Progenitor cell of endocrine pancreas (in vitro differentiated cells): ENCODE results near the gene NEMF. TPM values are rescaled to one million over a fixed set of nuclear protein-coding genes. Genes with fewer than 3 reads are reported as not detected.
"Not testable (repeated sequence)": the region's sequence is repeated elsewhere in the genome, so short reads cannot be mapped to it uniquely, and the experiment has no call there.

Source experiments
- DNase-seq: peaks from one replicate; pipeline ENCODE4 v3.0.0; 2021; ENCODE audit warnings: low spot score; ENCODE audit not compliant: unreplicated experiment
- H3K27ac Mint-ChIP-seq: 2 replicates; pipeline ENCODE4 v1.8.0; 2021; ENCODE audit warnings: mild to moderate bottlenecking, moderate library complexity, mixed read lengths
- H3K27me3 Mint-ChIP-seq: 2 replicates; pipeline ENCODE4 v1.8.0; 2021; ENCODE audit warnings: mixed read lengths
- H3K36me3 Mint-ChIP-seq: 2 replicates; pipeline ENCODE4 v1.8.0; 2022; ENCODE audit warnings: mixed read lengths; ENCODE audit not compliant: insufficient read depth
- H3K4me1 Mint-ChIP-seq: 2 replicates; pipeline ENCODE4 v1.8.0; 2021; ENCODE audit warnings: low read depth, mixed read lengths
- H3K4me3 Mint-ChIP-seq: 2 replicates; pipeline ENCODE4 v1.8.0; 2021; ENCODE audit warnings: low read depth, mild to moderate bottlenecking, moderate library complexity, mixed read lengths
- H3K9me3 Mint-ChIP-seq: 2 replicates; pipeline ENCODE4 v1.8.0; 2021; ENCODE audit warnings: low read depth, mixed read lengths
- CTCF ChIP-seq: fragments of 200-600 bp; sonication (generic); IDR thresholded peaks from one replicate; pipeline ENCODE4 v1.5.0; 2021; ENCODE audit warnings: antibody characterized with exemption, mild to moderate bottlenecking; ENCODE audit not compliant: unreplicated experiment
- total RNA-seq: library from RNA; stranded (reverse); gene quantifications from 2 replicates; pipeline ENCODE4 v1.2.1, GENCODE V29; 2021

The NEMF gene
- total RNA-seq, 1 donor from 2014 or later = 86.1 TPM

- H3K4me1 Mint-ChIP-seq = no peaks in the 10 kb centered on the region
- no peak overlapping the region for H3K27ac Mint-ChIP-seq
Observed at GRCh38 chr14:49745191-49745590, 107.4 kb downstream of the NEMF start.

GRCh38 chr14:49735669-49736068, 116.9 kb downstream of the NEMF start:
- not testable (repeated sequence) for H3K27ac Mint-ChIP-seq, H3K9me3 Mint-ChIP-seq, H3K27me3 Mint-ChIP-seq, H3K36me3 Mint-ChIP-seq, H3K4me1 Mint-ChIP-seq, H3K4me3 Mint-ChIP-seq, DNase-seq

More at GRCh38 chr14:49745191-49745590, 107.4 kb downstream of the NEMF start:
- Mint-ChIP-seq H3K9me3 (no peaks in the 10 kb centered on the region), H3K4me3 (no peak overlapping the region), H3K27me3 (peaks cover 18% of the 10 kb centered on the region), H3K36me3 (no peaks in the 10 kb centered on the region)
- no peak for DNase-seq
- no peak for TF ChIP-seq CTCF

GRCh38 chr14:49733836-49734235, 118.8 kb downstream of the NEMF start:
- Mint-ChIP-seq H3K4me1 (no peaks in the 10 kb centered on the region), H3K27ac (no peak overlapping the region), H3K36me3 (no peaks in the 10 kb centered on the region), H3K9me3 (no peaks in the 10 kb centered on the region), H3K27me3 (no peaks in the 10 kb centered on the region), H3K4me3 (no peak overlapping the region)
- no peak for DNase-seq
- TF ChIP-seq CTCF = no peak

GRCh38 chr14:49732896-49733295, 119.7 kb downstream of the NEMF start:
- no peak for DNase-seq
- Mint-ChIP-seq H3K9me3 (no peaks in the 10 kb centered on the region), H3K4me3 (no peak overlapping the region), H3K27ac (no peak overlapping the region), H3K36me3 (no peaks in the 10 kb centered on the region), H3K27me3 (no peaks in the 10 kb centered on the region), H3K4me1 (no peaks in the 10 kb centered on the region)
- TF ChIP-seq CTCF = no peak

Other genes with a start within 250 kb of the NEMF start
- gene RPL36AL, start 232.2 kb downstream of the NEMF start, total RNA-seq = 149 and 157 TPM in 2 replicates
- gene MGAT2, start 232.0 kb downstream of the NEMF start, total RNA-seq = 21.4 and 24.7 TPM in 2 replicates
- gene DNAAF2, start 217.5 kb downstream of the NEMF start, total RNA-seq = 18.9 and 20.5 TPM in 2 replicates
- gene POLE2, start 164.6 kb downstream of the NEMF start, total RNA-seq = 12.9 and 14.9 TPM in 2 replicates
- 2.4 and 2.8 TPM in 2 replicates for gene KLHDC1, start 159.7 kb downstream of the NEMF start, total RNA-seq
- 79.9 and 80.0 TPM in 2 replicates for gene KLHDC2, start 84.6 kb downstream of the NEMF start, total RNA-seq
- 49.8 and 49.9 TPM in 2 replicates for gene ARF6, start 40.3 kb upstream of the NEMF start, total RNA-seq